ENCODE measurements around the gene EPHB4.
A peak's percentile ranks its signal among the peaks of the same experiment; 100 is the strongest.
"Not testable (repeated sequence)": the region's sequence is repeated elsewhere in the genome, so short reads cannot be mapped to it uniquely, and the experiment has no call there.

The EPHB4 gene

GRCh38 chr7:100827330-100828226 is at the start of gene EPHB4:
EPHB4 (minus strand) TSS chr7:100827523; CDS start chr7:100827030, 493 bp downstream.
- DNase-seq (ENCODE audit: low read depth): peak; percentile 76

GRCh38 chr7:100875356-100875751 is 48.0 kb upstream of the EPHB4 start:
- no peak for DNase-seq (ENCODE audit: low read depth)

GRCh38 chr7:100874577-100875355 is 47.4 kb upstream of the EPHB4 start, which contains the start of gene SRRT:
SRRT (plus strand) TSS chr7:100875103; CDS start chr7:100875591, 488 bp downstream.
- DNase-seq (ENCODE audit: low read depth): peak; percentile 96

- no peak for DNase-seq (ENCODE audit: low read depth)
Measured at GRCh38 chr7:100874300-100874576, 46.9 kb upstream of the EPHB4 start.

- DNase-seq (ENCODE audit: low read depth): no peak
Measured at GRCh38 chr7:100873599-100874299, 46.4 kb upstream of the EPHB4 start.

GRCh38 chr7:100867776-100868485 is 40.6 kb upstream of the EPHB4 start:
- DNase-seq (ENCODE audit: low read depth): no peak

GRCh38 chr7:100867040-100867775 is 39.9 kb upstream of the EPHB4 start, which contains the start of gene TRIP6:
TRIP6 (plus strand) TSS chr7:100867387; CDS start chr7:100867498, 111 bp downstream.
- DNase-seq (ENCODE audit: low read depth): peak; percentile 87

GRCh38 chr7:100866729-100867039 is 39.4 kb upstream of the EPHB4 start:
- DNase-seq (ENCODE audit: low read depth): no peak

- no peak for DNase-seq (ENCODE audit: low read depth)
Measured at GRCh38 chr7:100865938-100866728, 38.8 kb upstream of the EPHB4 start.

GRCh38 chr7:100865372-100865911 is 38.1 kb upstream of the EPHB4 start:
- DNase-seq (ENCODE audit: low read depth): no peak

- no peak for DNase-seq (ENCODE audit: low read depth)
Measured at GRCh38 chr7:100864263-100864845, 37.0 kb upstream of the EPHB4 start.

- DNase-seq (ENCODE audit: low read depth): no peak
Measured at GRCh38 chr7:100863406-100863950, 36.2 kb upstream of the EPHB4 start.

GRCh38 chr7:100861616-100861985 is 34.3 kb upstream of the EPHB4 start:
- no peak for DNase-seq (ENCODE audit: low read depth)

GRCh38 chr7:100860702-100861615 is 33.6 kb upstream of the EPHB4 start:
- no peak for DNase-seq (ENCODE audit: low read depth)

GRCh38 chr7:100859856-100860255 is 32.5 kb upstream of the EPHB4 start:
- DNase-seq (ENCODE audit: low read depth): no peak

- no peak for DNase-seq (ENCODE audit: low read depth)
Measured at GRCh38 chr7:100856871-100857282, 29.6 kb upstream of the EPHB4 start.

GRCh38 chr7:100855515-100855914 is 28.2 kb upstream of the EPHB4 start:
- DNase-seq (ENCODE audit: low read depth): no peak

GRCh38 chr7:100854899-100855298 is 27.6 kb upstream of the EPHB4 start:
- not testable (repeated sequence) for DNase-seq (ENCODE audit: low read depth)

Measured in fibroblast of the conjunctiva (primary cell).